Hepatocyte (in vitro differentiated cells): ENCODE data around the gene MACROD2. TPM values are rescaled to one million over a fixed set of nuclear protein-coding genes. Genes with fewer than 3 reads are reported as not detected.

ENCODE experiments used
- DNase-seq: peaks from one replicate; pipeline ENCODE4 v3.0.0-alpha.2; 2016; ENCODE audit warnings: low spot score
- H2AFZ ChIP-seq: fragments of 200-600 bp; sonication (generic); 2 replicates; pipeline ENCODE4 v1.6.0; 2016; ENCODE audit warnings: antibody characterized with exemption, mild to moderate bottlenecking
- H3K27ac ChIP-seq: fragments of 200-600 bp; sonication (generic); 2 replicates; pipeline ENCODE4 v1.5.1; 2016; ENCODE audit warnings: mild to moderate bottlenecking
- H3K27me3 ChIP-seq: fragments of 200-600 bp; sonication (generic); 2 replicates; pipeline ENCODE4 v1.6.1; 2016
- H3K36me3 ChIP-seq: fragments of 200-600 bp; sonication (generic); replicated peaks from 2 replicates; pipeline ENCODE4 v1.5.1; 2016; ENCODE audit warnings: low read depth; ENCODE audit not compliant: insufficient read depth
- H3K4me1 ChIP-seq: fragments of 200-600 bp; sonication (generic); 2 replicates; pipeline ENCODE4 v1.5.1; 2016; ENCODE audit warnings: mild to moderate bottlenecking, moderate library complexity; ENCODE audit not compliant: insufficient read depth
- H3K4me2 ChIP-seq: fragments of 200-600 bp; sonication (generic); 2 replicates; pipeline ENCODE4 v1.6.0; 2016
- H3K4me3 ChIP-seq: fragments of 200-600 bp; sonication (generic); 2 replicates; pipeline ENCODE4 v1.5.1; 2016; ENCODE audit warnings: mild to moderate bottlenecking
- H3K79me2 ChIP-seq: fragments of 200-600 bp; sonication (generic); 2 replicates; pipeline ENCODE4 v1.6.0; 2017; ENCODE audit warnings: mild to moderate bottlenecking
- H3K9me2 ChIP-seq: fragments of 200-600 bp; sonication (generic); replicated peaks from 2 replicates; pipeline ENCODE4 v1.6.0; 2017; ENCODE audit warnings: mild to moderate bottlenecking; ENCODE audit not compliant: insufficient read depth
- H3K9me3 ChIP-seq: fragments of 200-600 bp; sonication (generic); 2 replicates; pipeline ENCODE4 v1.5.1; 2016; ENCODE audit warnings: low read depth, mild to moderate bottlenecking
- H4K20me1 ChIP-seq: fragments of 200-600 bp; sonication (generic); 2 replicates; pipeline ENCODE4 v1.6.0; 2016; ENCODE audit warnings: mild to moderate bottlenecking; ENCODE audit not compliant: insufficient read depth, poor library complexity, severe bottlenecking
- CTCF ChIP-seq: fragments of 200-600 bp; sonication (generic); IDR thresholded peaks from 2 replicates; pipeline ENCODE4 v1.5.1; 2016; ENCODE audit warnings: antibody characterized with exemption, mild to moderate bottlenecking; ENCODE audit not compliant: poor library complexity
- EZH2 ChIP-seq: fragments of 200-600 bp; sonication (generic); IDR thresholded peaks from 2 replicates; pipeline ENCODE4 v1.6.1; 2016; ENCODE audit warnings: antibody characterized with exemption, mild to moderate bottlenecking, borderline replicate concordance
- EZH2phosphoT487 ChIP-seq: fragments of 200-600 bp; sonication (generic); IDR thresholded peaks from one replicate; pipeline ENCODE4 v1.6.1; 2018; ENCODE audit warnings: antibody characterized with exemption, mild to moderate bottlenecking, low read depth, moderate library complexity; ENCODE audit not compliant: unreplicated experiment, severe bottlenecking
- WGBS: methylation state at CpG from one replicate; pipeline ENCODE4 v1.1.6; 2016; ENCODE audit warnings: low lambda C conversion rate; ENCODE audit errors: missing lambda C conversion rate; 5-methylcytosine and 5-hydroxymethylcytosine counted together
- polyA plus RNA-seq: library from polyadenylated mRNA; unstranded; fragments of >200 nt; fragmentation: Nextera tagmentation; extraction: Ambion mirVana; gene quantifications from 2 replicates; pipeline ENCODE4 v1.2.1, GENCODE V29; 2016
- total RNA-seq: library from RNA; depleted of rRNA; stranded (reverse); fragments of >200 nt; gene quantifications from 2 replicates; pipeline ENCODE4 v1.2.3, GENCODE V29; 2014

The MACROD2 gene
- total and polyA plus RNA-seq, 2 experiments from 2014 or later, result 2.4 to 3.1 TPM

GRCh38 chr20:14378326-14378725 lies 383.0 kb downstream of the MACROD2 start:
- Histone ChIP-seq H3K4me3 (no peak overlapping the region), H4K20me1 (no peaks in the 10 kb centered on the region), H3K9me2 (no peaks in the 10 kb centered on the region), H3K4me2 (no peak overlapping the region), H3K9me3 (no peaks in the 10 kb centered on the region), H3K4me1 (peaks cover 7% of the 10 kb centered on the region), H2AFZ (no peak overlapping the region), H3K27ac (no peak overlapping the region), H3K79me2 (no peaks in the 10 kb centered on the region), H3K36me3 (no peaks in the 10 kb centered on the region), H3K27me3 (no peaks in the 10 kb centered on the region)
- TF ChIP-seq EZH2phosphoT487, result no peak
- no peak for TF ChIP-seq EZH2
- no peak for TF ChIP-seq CTCF
- peak; percentile 43 for DNase-seq

- H3K4me3 ChIP-seq, result no peak overlapping the region
- H3K79me2 ChIP-seq, result no peaks in the 10 kb centered on the region
- TF ChIP-seq EZH2 (no peak), EZH2phosphoT487 (no peak), CTCF (no peak)
- H3K4me2 ChIP-seq, result no peak overlapping the region
- peak overlapping the region; percentile 3 for H3K27ac ChIP-seq
- WGBS, result 71% methylated on average over 5 of the region's 5 CpGs
- H3K4me1 ChIP-seq, result no peaks in the 10 kb centered on the region
- no peaks in the 10 kb centered on the region for H3K36me3 ChIP-seq
- no peaks in the 10 kb centered on the region for H4K20me1 ChIP-seq
- no peaks in the 10 kb centered on the region for H3K9me3 ChIP-seq
- no peaks in the 10 kb centered on the region for H3K9me2 ChIP-seq
- DNase-seq, result no peak
- no peaks in the 10 kb centered on the region for H3K27me3 ChIP-seq
- no peak overlapping the region for H2AFZ ChIP-seq
Measured at GRCh38 chr20:14383335-14383734, 388.0 kb downstream of the MACROD2 start.

- H4K20me1 ChIP-seq, result no peaks in the 10 kb centered on the region
- H3K9me3 ChIP-seq, result no peaks in the 10 kb centered on the region
- H3K4me3 ChIP-seq, result no peak overlapping the region
- peak overlapping the region; percentile 4 for H3K4me2 ChIP-seq
- peak; percentile 13 for DNase-seq
- no peak for TF ChIP-seq EZH2
- no peak for TF ChIP-seq EZH2phosphoT487
- no peak for TF ChIP-seq CTCF
- H3K27me3 ChIP-seq, result no peaks in the 10 kb centered on the region
- no peaks in the 10 kb centered on the region for H3K9me2 ChIP-seq
- H2AFZ ChIP-seq, result no peak overlapping the region
- H3K79me2 ChIP-seq, result no peaks in the 10 kb centered on the region
- H3K36me3 ChIP-seq, result no peaks in the 10 kb centered on the region
- no peaks in the 10 kb centered on the region for H3K4me1 ChIP-seq
- 30% methylated on average over 1 of the region's 1 CpG for WGBS
- H3K27ac ChIP-seq, result peak overlapping the region; percentile 16
Measured at GRCh38 chr20:14384416-14385175, 389.3 kb downstream of the MACROD2 start.
